Upper lobe of right lung (tissue), 1 donor: ENCODE results near the gene CEP350. TPM values are rescaled to one million over a fixed set of nuclear protein-coding genes. Genes with fewer than 3 reads are reported as not detected.

ENCODE experiments used
- ATAC-seq: fragments of 200-7000 bp; cut with Tn5 transposase; one replicate; pipeline ENCODE4 v1.9.1; 2020; ENCODE audit warnings: mild to moderate bottlenecking, moderate library complexity
- DNase-seq: peaks from one replicate; pipeline ENCODE4 v3.0.0-alpha.2; 2020
- H3K27ac ChIP-seq: fragments of 200-600 bp; one replicate; pipeline ENCODE4 v1.8.0; 2022
- H3K27me3 ChIP-seq: fragments of 200-600 bp; one replicate; pipeline ENCODE4 v1.8.0; 2022; ENCODE audit warnings: mild to moderate bottlenecking
- H3K36me3 ChIP-seq: fragments of 200-600 bp; one replicate; pipeline ENCODE4 v1.8.0; 2022
- H3K4me1 ChIP-seq: fragments of 200-600 bp; one replicate; pipeline ENCODE4 v1.8.0; 2022
- H3K4me3 ChIP-seq: fragments of 200-600 bp; one replicate; pipeline ENCODE4 v1.8.0; 2022; ENCODE audit warnings: mild to moderate bottlenecking
- H3K9me3 ChIP-seq: fragments of 200-600 bp; one replicate; pipeline ENCODE4 v1.8.0; 2022
- intact Hi-C: fragments of 100-400 bp; cut with DNase I; formaldehyde crosslinking; loops from one replicate; pipeline ENCODE4 v1.11.0; 2022
- total RNA-seq: library from RNA; stranded (reverse); fragmentation: NEBNext Ultra II Directional; extraction: Animal tissue kit (Norgen Biotek cat#: 25700); gene quantifications from one replicate; pipeline ENCODE4 v1.2.1, GENCODE V29; 2021
- TF ChIP-seq, protein P1 (sequence below): fragments of 200-600 bp; IDR thresholded peaks from one replicate; pipeline ENCODE4 v1.8.0; 2022; ENCODE audit warnings: antibody characterized with exemption
- donor health status: DM: no; HTN: yes; CAD: no; lungs with severe emphysema.

CEP350 gene
- total RNA-seq, 1 donor from 2014 or later, result 51.2 TPM

DNA sequence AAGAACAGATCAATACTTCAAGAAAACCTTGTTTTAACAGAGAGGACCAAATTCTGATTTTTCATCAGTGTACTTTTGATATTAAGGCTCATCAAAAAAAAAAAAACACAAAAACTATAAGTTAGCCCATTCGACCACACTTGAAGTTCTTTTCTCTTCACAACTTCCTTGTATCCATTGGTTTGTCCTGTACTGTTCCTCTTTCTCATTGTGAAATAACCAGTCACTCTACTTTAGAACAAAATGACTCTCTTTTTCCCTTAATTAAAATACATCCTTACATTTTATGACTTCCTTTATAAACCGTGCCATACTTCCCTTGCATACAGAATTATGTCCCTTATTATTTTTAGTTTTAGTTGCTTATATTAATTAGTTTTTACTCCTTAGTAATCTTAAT is 208.4 kb downstream of the CEP350 start:
- Histone ChIP-seq H3K4me1 (peaks cover 62% of the 10 kb centered on the region), H3K36me3 (peaks cover 13% of the 10 kb centered on the region), H3K27ac (no peak overlapping the region), H3K27me3 (no peaks in the 10 kb centered on the region), H3K9me3 (no peaks in the 10 kb centered on the region), H3K4me3 (no peak overlapping the region)
- DNase-seq, result no peak
- TF ChIP-seq, protein P1, sequence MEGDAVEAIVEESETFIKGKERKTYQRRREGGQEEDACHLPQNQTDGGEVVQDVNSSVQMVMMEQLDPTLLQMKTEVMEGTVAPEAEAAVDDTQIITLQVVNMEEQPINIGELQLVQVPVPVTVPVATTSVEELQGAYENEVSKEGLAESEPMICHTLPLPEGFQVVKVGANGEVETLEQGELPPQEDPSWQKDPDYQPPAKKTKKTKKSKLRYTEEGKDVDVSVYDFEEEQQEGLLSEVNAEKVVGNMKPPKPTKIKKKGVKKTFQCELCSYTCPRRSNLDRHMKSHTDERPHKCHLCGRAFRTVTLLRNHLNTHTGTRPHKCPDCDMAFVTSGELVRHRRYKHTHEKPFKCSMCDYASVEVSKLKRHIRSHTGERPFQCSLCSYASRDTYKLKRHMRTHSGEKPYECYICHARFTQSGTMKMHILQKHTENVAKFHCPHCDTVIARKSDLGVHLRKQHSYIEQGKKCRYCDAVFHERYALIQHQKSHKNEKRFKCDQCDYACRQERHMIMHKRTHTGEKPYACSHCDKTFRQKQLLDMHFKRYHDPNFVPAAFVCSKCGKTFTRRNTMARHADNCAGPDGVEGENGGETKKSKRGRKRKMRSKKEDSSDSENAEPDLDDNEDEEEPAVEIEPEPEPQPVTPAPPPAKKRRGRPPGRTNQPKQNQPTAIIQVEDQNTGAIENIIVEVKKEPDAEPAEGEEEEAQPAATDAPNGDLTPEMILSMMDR, result no peak
- intact Hi-C loops, result no loop called here
- no peak for ATAC-seq

Other genes starting within 250 kb of the CEP350 start
- not detected for gene FAM163A, start 211.5 kb upstream of the CEP350 start, total RNA-seq
- gene TOR1AIP2, start 77.0 kb upstream of the CEP350 start, total RNA-seq, result 88.5 TPM
- gene TOR1AIP1, start 72.5 kb upstream of the CEP350 start, total RNA-seq, result 68.8 TPM
- 275 TPM for gene QSOX1, start 200.1 kb downstream of the CEP350 start, total RNA-seq